ENCODE data around the gene TACC3.

GRCh38 chr4:1703867-1704266 lies 17.5 kb upstream of the TACC3 start:
- TF ChIP-seq NR2C2 (CRISPR knock-in tag; IDR thresholded peaks at IDR 0.05) (no peak), SP1 (CRISPR knock-in tag; conservative IDR thresholded peaks at IDR 0.05) (no peak), CTCF (IDR thresholded peaks at IDR 0.05) (no peak), ATF1 (CRISPR knock-in tag; IDR thresholded peaks at IDR 0.05) (no peak), ARID4B (CRISPR knock-in tag; IDR thresholded peaks at IDR 0.05; ENCODE audit: borderline replicate concordance) (no peak), FOXP1 (CRISPR knock-in tag; IDR thresholded peaks at IDR 0.05; ENCODE audit: borderline replicate concordance) (no peak), ZNF219 (CRISPR knock-in tag; IDR thresholded peaks at IDR 0.05; ENCODE audit: borderline replicate concordance) (no peak), IRF1 (CRISPR knock-in tag; IDR thresholded peaks at IDR 0.05) (no peak), SMAD4 (CRISPR knock-in tag; IDR thresholded peaks at IDR 0.05) (no peak), MAX (CRISPR knock-in tag; IDR thresholded peaks at IDR 0.05) (no peak), MLX (CRISPR knock-in tag; IDR thresholded peaks at IDR 0.05) (no peak)

All from WTC11 (cell line).